Bronchial epithelial cell (primary cell): ENCODE measurements around the gene ZNF205. TPM values are rescaled to one million over a fixed set of nuclear protein-coding genes. Genes with fewer than 3 reads are reported as not detected.
A peak's percentile ranks its signal among the peaks of the same experiment; 100 is the strongest.

Experiments used
- DNase-seq: peaks from one replicate; pipeline ENCODE4 v3.0.0-alpha.2; 2010; ENCODE audit warnings: low read depth
- FAIRE-seq: peaks from 2 replicates; lab custom pipeline; 2011; peaks lifted over from hg19 to GRCh38; lab: Jason Lieb, UNC
- H3K27me3 ChIP-seq: 2 replicates; pipeline ENCODE4 v1.5.1; 2011; ENCODE audit warnings: low read length; ENCODE audit not compliant: control insufficient read depth, insufficient read depth
- H3K36me3 ChIP-seq: 2 replicates; pipeline ENCODE4 v1.5.1; 2011; ENCODE audit warnings: low read length; ENCODE audit not compliant: control insufficient read depth, insufficient read depth
- H3K4me3 ChIP-seq: 2 replicates; pipeline ENCODE4 v1.5.1; 2011; ENCODE audit warnings: mild to moderate bottlenecking, low read depth, low read length, control low read depth
- CTCF ChIP-seq: IDR thresholded peaks from 2 replicates; pipeline ENCODE4 v1.5.1; 2011; ENCODE audit warnings: mild to moderate bottlenecking, moderate library complexity, low read length, control low read depth, inconsistent platforms; ENCODE audit not compliant: insufficient read depth, severe bottlenecking
- total RNA-seq: library from RNA; depleted of rRNA; stranded (reverse); fragments of >200 nt; gene quantifications from 2 replicates; pipeline ENCODE4 v1.2.1, GENCODE V29; 2014

The ZNF205 gene
- total RNA-seq, 1 donor from 2014 or later = 22.4 TPM

- peaks cover 12% of the 10 kb centered on the region for H3K36me3 ChIP-seq
- TF ChIP-seq CTCF = no peak
- no peak for FAIRE-seq
Measured at GRCh38 chr16:3112881-3113574, 642 bp downstream of the ZNF205 start.

GRCh38 chr16:3113765-3114479 lies 1.5 kb downstream of the ZNF205 start:
- FAIRE-seq = no peak
- no peaks in the 10 kb centered on the region for H3K27me3 ChIP-seq
- no peak for TF ChIP-seq CTCF
- DNase-seq = no peak
- H3K36me3 ChIP-seq = peaks cover 12% of the 10 kb centered on the region
- peak overlapping the region; percentile 95 for H3K4me3 ChIP-seq

More at GRCh38 chr16:3112881-3113574, 642 bp downstream of the ZNF205 start:
- no peak for DNase-seq
- Histone ChIP-seq H3K27me3 (no peaks in the 10 kb centered on the region), H3K4me3 (peak overlapping the region; percentile 95)

GRCh38 chr16:3115003-3115402 lies 2.6 kb downstream of the ZNF205 start:
- Histone ChIP-seq H3K27me3 (no peaks in the 10 kb centered on the region), H3K4me3 (no peak overlapping the region), H3K36me3 (peaks cover 20% of the 10 kb centered on the region)
- FAIRE-seq = no peak
- TF ChIP-seq CTCF = no peak
- no peak for DNase-seq

- FAIRE-seq = no peak
- Histone ChIP-seq H3K27me3 (no peaks in the 10 kb centered on the region), H3K4me3 (no peak overlapping the region), H3K36me3 (peaks cover 22% of the 10 kb centered on the region)
- no peak for TF ChIP-seq CTCF
- DNase-seq = no peak
Measured at GRCh38 chr16:3115561-3115960, 3.2 kb downstream of the ZNF205 start.

GRCh38 chr16:3118204-3118790 lies 5.9 kb downstream of the ZNF205 start:
- FAIRE-seq (no peak), DNase-seq (no peak)
- peaks cover 23% of the 10 kb centered on the region for H3K36me3 ChIP-seq
- H3K27me3 ChIP-seq = no peaks in the 10 kb centered on the region
- no peak overlapping the region for H3K4me3 ChIP-seq
- TF ChIP-seq CTCF = no peak
